Pericardium fibroblast (primary cell): ENCODE data around the gene SLX4. TPM values are rescaled to one million over a fixed set of nuclear protein-coding genes. Genes with fewer than 3 reads are reported as not detected.

Experiments used
- total RNA-seq: library from RNA; depleted of rRNA; stranded (reverse); fragments of >200 nt; gene quantifications from 2 replicates; pipeline ENCODE4 v1.2.3, GENCODE V29; 2015

Gene SLX4, protein sequence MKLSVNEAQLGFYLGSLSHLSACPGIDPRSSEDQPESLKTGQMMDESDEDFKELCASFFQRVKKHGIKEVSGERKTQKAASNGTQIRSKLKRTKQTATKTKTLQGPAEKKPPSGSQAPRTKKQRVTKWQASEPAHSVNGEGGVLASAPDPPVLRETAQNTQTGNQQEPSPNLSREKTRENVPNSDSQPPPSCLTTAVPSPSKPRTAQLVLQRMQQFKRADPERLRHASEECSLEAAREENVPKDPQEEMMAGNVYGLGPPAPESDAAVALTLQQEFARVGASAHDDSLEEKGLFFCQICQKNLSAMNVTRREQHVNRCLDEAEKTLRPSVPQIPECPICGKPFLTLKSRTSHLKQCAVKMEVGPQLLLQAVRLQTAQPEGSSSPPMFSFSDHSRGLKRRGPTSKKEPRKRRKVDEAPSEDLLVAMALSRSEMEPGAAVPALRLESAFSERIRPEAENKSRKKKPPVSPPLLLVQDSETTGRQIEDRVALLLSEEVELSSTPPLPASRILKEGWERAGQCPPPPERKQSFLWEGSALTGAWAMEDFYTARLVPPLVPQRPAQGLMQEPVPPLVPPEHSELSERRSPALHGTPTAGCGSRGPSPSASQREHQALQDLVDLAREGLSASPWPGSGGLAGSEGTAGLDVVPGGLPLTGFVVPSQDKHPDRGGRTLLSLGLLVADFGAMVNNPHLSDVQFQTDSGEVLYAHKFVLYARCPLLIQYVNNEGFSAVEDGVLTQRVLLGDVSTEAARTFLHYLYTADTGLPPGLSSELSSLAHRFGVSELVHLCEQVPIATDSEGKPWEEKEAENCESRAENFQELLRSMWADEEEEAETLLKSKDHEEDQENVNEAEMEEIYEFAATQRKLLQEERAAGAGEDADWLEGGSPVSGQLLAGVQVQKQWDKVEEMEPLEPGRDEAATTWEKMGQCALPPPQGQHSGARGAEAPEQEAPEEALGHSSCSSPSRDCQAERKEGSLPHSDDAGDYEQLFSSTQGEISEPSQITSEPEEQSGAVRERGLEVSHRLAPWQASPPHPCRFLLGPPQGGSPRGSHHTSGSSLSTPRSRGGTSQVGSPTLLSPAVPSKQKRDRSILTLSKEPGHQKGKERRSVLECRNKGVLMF (N-terminal part only)
- 2.2 and 3.6 TPM in 2 replicates for total RNA-seq

DNA sequence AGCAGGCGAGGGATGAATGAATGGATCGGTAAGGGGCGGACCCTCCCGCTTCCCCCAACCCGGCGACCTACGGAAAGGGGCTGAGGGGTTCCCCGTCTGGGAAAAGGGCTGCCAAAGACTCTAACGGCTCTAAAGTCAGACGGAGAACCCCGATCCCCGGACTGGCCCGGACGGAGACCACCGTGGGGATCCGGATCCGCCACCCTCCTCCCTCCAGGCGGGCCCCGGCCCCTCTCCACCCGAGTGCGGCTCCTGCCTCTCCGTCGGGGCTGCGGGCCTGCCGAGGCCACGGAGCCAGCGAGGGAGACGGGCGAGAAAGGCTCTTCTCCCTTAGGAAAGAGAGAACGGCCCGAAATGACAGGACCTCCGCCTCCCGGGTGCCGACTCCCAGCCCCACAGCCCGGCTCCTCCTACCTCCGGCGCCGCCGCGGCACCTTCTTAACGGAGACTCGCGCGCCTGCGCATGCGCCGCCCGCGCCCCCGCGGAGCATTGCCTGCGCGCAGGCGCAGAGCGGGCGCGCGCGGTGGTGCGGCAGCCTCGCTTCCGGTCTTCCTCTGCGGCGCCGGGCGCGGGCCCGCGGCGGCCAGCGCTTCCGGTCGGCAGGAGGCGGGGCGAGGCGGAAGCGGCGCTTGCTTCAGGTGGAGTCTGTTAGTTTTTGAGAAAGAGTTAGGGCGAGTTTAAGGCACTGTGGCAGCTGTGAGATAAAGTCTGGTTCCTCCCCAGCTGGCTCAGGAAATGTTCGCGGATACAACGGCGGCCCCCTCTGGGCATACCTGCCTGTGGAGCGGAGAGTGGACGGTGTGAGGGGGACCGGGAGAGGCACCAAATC, at the start of gene SLX4:
Gene SLX4, minus strand, starts transcription at position 461 of the 830 bp plus-strand sequence. CDS start 2,642 bp downstream, outside the sequence.

DNA sequence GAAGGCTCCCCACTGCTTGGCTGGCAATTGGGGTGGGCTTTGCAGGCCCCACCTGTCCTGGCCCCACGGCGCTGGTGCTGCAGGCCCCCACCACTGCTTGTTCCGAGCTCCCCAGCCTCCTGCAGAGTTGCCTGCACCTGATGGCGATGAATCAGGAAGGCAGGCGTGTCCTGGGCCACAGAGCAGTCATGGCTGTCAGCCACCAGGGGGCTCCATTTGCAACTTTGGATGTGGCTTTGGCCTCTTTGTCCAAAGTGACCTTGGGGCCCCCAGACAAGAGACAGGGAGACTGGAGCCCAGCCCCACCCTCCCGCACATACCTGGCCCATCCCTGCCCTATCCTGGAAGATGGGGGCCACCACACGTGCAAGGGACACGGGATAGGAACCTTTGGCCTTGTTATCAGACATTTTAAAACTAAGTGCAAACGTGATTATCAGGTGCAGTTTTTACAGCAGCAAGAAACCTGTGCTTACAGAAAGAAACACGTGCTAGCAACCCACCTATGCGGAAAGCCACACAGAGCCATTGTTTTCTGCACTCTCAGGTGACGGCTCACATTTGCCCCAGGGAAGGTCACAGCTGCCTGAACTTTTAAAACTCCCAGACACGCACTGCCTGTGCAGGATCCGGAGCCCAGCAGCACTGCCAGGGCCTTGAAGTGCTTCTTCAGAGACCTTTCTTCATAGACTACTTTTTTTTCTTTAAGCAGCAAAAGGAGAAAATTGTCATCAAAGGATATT, 43.0 kb upstream of the SLX4 start, which contains the start of gene DNASE1:
Gene DNASE1, plus strand, starts transcription at position 443 of the 743 bp plus-strand sequence. CDS start 683 bp downstream, outside the sequence.

DNA sequence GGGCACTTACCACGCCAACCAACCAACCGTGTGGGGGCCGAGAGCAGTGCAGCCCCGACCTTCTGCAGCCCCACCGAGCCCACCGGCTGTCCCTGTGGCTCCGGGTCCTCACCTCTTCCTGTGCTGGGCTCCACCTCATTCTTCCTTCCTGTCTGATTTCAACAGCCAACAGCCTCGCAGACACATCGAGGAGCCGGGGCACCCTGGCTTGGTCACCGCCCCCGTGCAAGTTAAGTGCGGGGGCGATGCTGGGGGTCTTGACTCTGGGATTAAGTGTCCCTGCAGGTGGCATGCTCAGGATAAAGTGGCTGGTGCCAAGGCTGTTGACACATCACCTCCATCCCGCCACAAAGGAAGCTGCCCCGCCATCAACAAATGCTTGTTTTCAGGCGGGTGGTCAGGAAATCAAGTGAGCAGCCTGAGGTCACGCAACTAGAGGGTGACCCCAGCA, 34.1 kb downstream of the SLX4 start, which contains the start of gene NLRC3:
Gene NLRC3, minus strand, starts transcription at position 102 of the 451 bp plus-strand sequence. CDS start 12,367 bp downstream, outside the sequence.

Other genes starting within 250 kb of the SLX4 start
- gene ZSCAN32, start 210.6 kb downstream of the SLX4 start, total RNA-seq = 10.3 and 12.1 TPM in 2 replicates
- gene ZNF174, start 210.4 kb downstream of the SLX4 start, total RNA-seq = 6.6 and 7.0 TPM in 2 replicates
- gene ZNF597, start 168.1 kb downstream of the SLX4 start, total RNA-seq = 1.1 and 2.5 TPM in 2 replicates
- 19.1 and 34.0 TPM in 2 replicates for gene NAA60, start 167.9 kb downstream of the SLX4 start, total RNA-seq
- gene C16orf90, start 116.1 kb downstream of the SLX4 start, total RNA-seq = not detected in 2 replicates
- gene CLUAP1, start 110.6 kb downstream of the SLX4 start, total RNA-seq = 7.8 and 14.8 TPM in 2 replicates
- not detected in 2 replicates for gene NLRC3, start 34.2 kb downstream of the SLX4 start, total RNA-seq
- 6.8 and 9.1 TPM in 2 replicates for gene DNASE1, start 43.1 kb upstream of the SLX4 start, total RNA-seq
- gene TRAP1, start 105.9 kb upstream of the SLX4 start, total RNA-seq = 53.2 and 63.9 TPM in 2 replicates